Astrocyte of the spinal cord (primary cell): ENCODE measurements around the gene ARHGEF38.

Source experiments
- DNase-seq: peaks from one replicate; pipeline ENCODE4 v3.0.0; 2011; ENCODE audit warnings: low read depth, low spot score
- H3K4me3 ChIP-seq: 2 replicates; pipeline ENCODE4 v1.5.1; 2011; ENCODE audit warnings: low read depth, mild to moderate bottlenecking, low read length, moderate library complexity
- CTCF ChIP-seq: IDR thresholded peaks from 2 replicates; pipeline ENCODE4 v1.5.1; 2012; ENCODE audit warnings: low read depth, mild to moderate bottlenecking, low read length, inconsistent platforms
- in situ Hi-C: cut with HindIII; loops from 2 replicates; pipeline ENCODE4 v1.10.0; 2017; ENCODE audit warnings: low sequenced_read_pairs

The ARHGEF38 gene

GRCh38 chr4:105543346-105543745 is 9.1 kb upstream of the ARHGEF38 start:
- no peak for DNase-seq
- in situ Hi-C loops = no loop called here
- no peak for TF ChIP-seq CTCF
- H3K4me3 ChIP-seq = no peak overlapping the region

- no peak for DNase-seq
- in situ Hi-C loops = no loop called here
- no peak for TF ChIP-seq CTCF
- no peak overlapping the region for H3K4me3 ChIP-seq
Observed at GRCh38 chr4:105543881-105544280, 8.5 kb upstream of the ARHGEF38 start.

- TF ChIP-seq CTCF = no peak
- no peak for DNase-seq
- no peak overlapping the region for H3K4me3 ChIP-seq
- in situ Hi-C loops = no loop called here
Observed at GRCh38 chr4:105544520-105545286, 7.7 kb upstream of the ARHGEF38 start.

- in situ Hi-C loops = no loop called here
- no peak for TF ChIP-seq CTCF
- no peak for DNase-seq
- H3K4me3 ChIP-seq = no peak overlapping the region
Observed at GRCh38 chr4:105546086-105546485, 6.3 kb upstream of the ARHGEF38 start.

- TF ChIP-seq CTCF = no peak
- in situ Hi-C loops = no loop called here
- H3K4me3 ChIP-seq = no peak overlapping the region
- DNase-seq = no peak
Observed at GRCh38 chr4:105547769-105548168, 4.7 kb upstream of the ARHGEF38 start.

GRCh38 chr4:105548483-105548882 is 3.9 kb upstream of the ARHGEF38 start:
- TF ChIP-seq CTCF = no peak
- H3K4me3 ChIP-seq = no peak overlapping the region
- in situ Hi-C loops = no loop called here
- DNase-seq = peak; percentile 20
